Measurements from ENCODE around the gene CST9L.

The CST9L gene

GRCh38 chr20:23568320-23568970, at the start of gene CST9L:
Gene CST9L, minus strand, starts transcription at chr20:23568484. Its CDS starts 34 bp downstream, at chr20:23568450.
- no peak for DNase-seq (ENCODE audit: low read depth)

GRCh38 chr20:23614163-23614562, 45.9 kb upstream of the CST9L start:
- no peak for DNase-seq (ENCODE audit: low read depth)

GRCh38 chr20:23613676-23614075, 45.4 kb upstream of the CST9L start:
- no peak for DNase-seq (ENCODE audit: low read depth)

GRCh38 chr20:23612396-23612795, 44.1 kb upstream of the CST9L start:
- no peak for DNase-seq (ENCODE audit: low read depth)

GRCh38 chr20:23609486-23610109, 41.3 kb upstream of the CST9L start:
- no peak for DNase-seq (ENCODE audit: low read depth)

- no peak for DNase-seq (ENCODE audit: low read depth)
Observed at GRCh38 chr20:23608251-23608846, 40.1 kb upstream of the CST9L start.

- DNase-seq (ENCODE audit: low read depth) = no peak
Observed at GRCh38 chr20:23607497-23608245, 39.4 kb upstream of the CST9L start.

- peak; percentile 40 for DNase-seq (ENCODE audit: low read depth)
Observed at GRCh38 chr20:23606652-23607049, 38.4 kb upstream of the CST9L start.

GRCh38 chr20:23605867-23606651, 37.8 kb upstream of the CST9L start, which contains the start of gene CST9:
Gene CST9, minus strand, starts transcription at chr20:23605917. Its CDS starts 53 bp downstream, at chr20:23605864.
- DNase-seq (ENCODE audit: low read depth) = no peak

GRCh38 chr20:23604306-23604705, 36.0 kb upstream of the CST9L start:
- no peak for DNase-seq (ENCODE audit: low read depth)

- DNase-seq (ENCODE audit: low read depth) = no peak
Observed at GRCh38 chr20:23603321-23603720, 35.0 kb upstream of the CST9L start.

GRCh38 chr20:23602699-23603098, 34.4 kb upstream of the CST9L start:
- DNase-seq (ENCODE audit: low read depth) = no peak

GRCh38 chr20:23602241-23602640, 34.0 kb upstream of the CST9L start:
- no peak for DNase-seq (ENCODE audit: low read depth)

GRCh38 chr20:23601715-23602114, 33.4 kb upstream of the CST9L start:
- DNase-seq (ENCODE audit: low read depth) = no peak

- no peak for DNase-seq (ENCODE audit: low read depth)
Observed at GRCh38 chr20:23598481-23598880, 30.2 kb upstream of the CST9L start.

GRCh38 chr20:23596579-23597250, 28.4 kb upstream of the CST9L start:
- DNase-seq (ENCODE audit: low read depth) = no peak

GRCh38 chr20:23595941-23596340, 27.7 kb upstream of the CST9L start:
- DNase-seq (ENCODE audit: low read depth) = no peak

GRCh38 chr20:23588434-23589403, 20.4 kb upstream of the CST9L start:
- no peak for DNase-seq (ENCODE audit: low read depth)

- DNase-seq (ENCODE audit: low read depth) = no peak
Observed at GRCh38 chr20:23587631-23588030, 19.3 kb upstream of the CST9L start.
